ENCODE results near the gene RBM20.

DNA sequence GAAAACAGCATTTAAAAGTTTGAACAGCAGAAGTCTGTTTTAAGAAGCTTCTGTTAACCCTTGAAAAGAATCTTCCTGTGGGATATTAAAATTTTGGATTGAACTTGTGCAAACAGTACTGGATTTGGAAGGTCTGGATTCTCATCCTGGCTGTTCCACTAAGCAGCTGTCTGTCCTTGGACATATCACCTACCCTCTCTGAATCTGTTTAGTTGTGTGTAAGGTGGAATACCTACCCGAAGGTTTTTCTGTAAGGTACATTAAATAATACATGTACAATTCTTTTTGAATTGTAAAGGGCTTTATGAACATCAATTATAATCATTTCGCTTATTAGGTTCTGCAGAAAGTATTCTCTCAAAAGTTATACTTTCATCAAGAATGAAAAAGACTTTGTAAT is 229.8 kb downstream of the RBM20 start:
- TF ChIP-seq, protein P1, sequence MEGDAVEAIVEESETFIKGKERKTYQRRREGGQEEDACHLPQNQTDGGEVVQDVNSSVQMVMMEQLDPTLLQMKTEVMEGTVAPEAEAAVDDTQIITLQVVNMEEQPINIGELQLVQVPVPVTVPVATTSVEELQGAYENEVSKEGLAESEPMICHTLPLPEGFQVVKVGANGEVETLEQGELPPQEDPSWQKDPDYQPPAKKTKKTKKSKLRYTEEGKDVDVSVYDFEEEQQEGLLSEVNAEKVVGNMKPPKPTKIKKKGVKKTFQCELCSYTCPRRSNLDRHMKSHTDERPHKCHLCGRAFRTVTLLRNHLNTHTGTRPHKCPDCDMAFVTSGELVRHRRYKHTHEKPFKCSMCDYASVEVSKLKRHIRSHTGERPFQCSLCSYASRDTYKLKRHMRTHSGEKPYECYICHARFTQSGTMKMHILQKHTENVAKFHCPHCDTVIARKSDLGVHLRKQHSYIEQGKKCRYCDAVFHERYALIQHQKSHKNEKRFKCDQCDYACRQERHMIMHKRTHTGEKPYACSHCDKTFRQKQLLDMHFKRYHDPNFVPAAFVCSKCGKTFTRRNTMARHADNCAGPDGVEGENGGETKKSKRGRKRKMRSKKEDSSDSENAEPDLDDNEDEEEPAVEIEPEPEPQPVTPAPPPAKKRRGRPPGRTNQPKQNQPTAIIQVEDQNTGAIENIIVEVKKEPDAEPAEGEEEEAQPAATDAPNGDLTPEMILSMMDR (IDR thresholded peaks at IDR 0.05), result no peak
- TF ChIP-seq POLR2A (IDR thresholded peaks at IDR 0.05), result no peak
- TF ChIP-seq POLR2AphosphoS5 (IDR thresholded peaks at IDR 0.05), result no peak
- no peak for TF ChIP-seq EP300 (IDR thresholded peaks at IDR 0.05)

Data from sigmoid colon (tissue), 4 donors.